GM23248 (cell line): Measurements from ENCODE around the gene ATP2B2.

Experiments used
- EZH2 ChIP-seq: fragments of 200-600 bp; sonication (generic); IDR thresholded peaks from 2 replicates; pipeline ENCODE4 v1.6.1; 2018; ENCODE audit warnings: antibody characterized with exemption, mild to moderate bottlenecking; ENCODE audit not compliant: insufficient read depth, poor library complexity, severe bottlenecking
- EZH2phosphoT487 ChIP-seq: fragments of 200-600 bp; sonication (generic); IDR thresholded peaks from 2 replicates; pipeline ENCODE4 v1.6.1; 2018; ENCODE audit warnings: antibody characterized with exemption, moderate library complexity, mild to moderate bottlenecking, low read depth; ENCODE audit not compliant: insufficient read depth

- TF ChIP-seq EZH2: no peak
- TF ChIP-seq EZH2phosphoT487: no peak
Measured at GRCh38 chr3:10515396-10515795, 10.0 kb upstream of the ATP2B2 start.
